GM13976 (cell line): ENCODE measurements around the gene C11orf65.

Experiments
- DNase-seq: peaks from one replicate; pipeline ENCODE4 v3.0.0; 2012; ENCODE audit warnings: low spot score
- CTCF ChIP-seq: IDR thresholded peaks from 2 replicates; pipeline ENCODE4 v1.5.1; 2012; ENCODE audit warnings: borderline replicate concordance, mild to moderate bottlenecking; ENCODE audit not compliant: insufficient read depth; ENCODE audit errors: extremely low read depth, missing control alignments, control extremely low read depth
- in situ Hi-C: fragments of 300-500 bp; cut with MboI; formaldehyde crosslinking; loops from one replicate; pipeline ENCODE4 v1.12.0; 2022; ENCODE audit warnings: low sequenced_read_pairs, mixed read lengths, inconsistent platforms; ENCODE audit not compliant: unreplicated experiment

C11orf65 gene

GRCh38 chr11:108495326-108495725 is 28.0 kb upstream of the C11orf65 start:
- in situ Hi-C loops: no loop called here

DNA sequence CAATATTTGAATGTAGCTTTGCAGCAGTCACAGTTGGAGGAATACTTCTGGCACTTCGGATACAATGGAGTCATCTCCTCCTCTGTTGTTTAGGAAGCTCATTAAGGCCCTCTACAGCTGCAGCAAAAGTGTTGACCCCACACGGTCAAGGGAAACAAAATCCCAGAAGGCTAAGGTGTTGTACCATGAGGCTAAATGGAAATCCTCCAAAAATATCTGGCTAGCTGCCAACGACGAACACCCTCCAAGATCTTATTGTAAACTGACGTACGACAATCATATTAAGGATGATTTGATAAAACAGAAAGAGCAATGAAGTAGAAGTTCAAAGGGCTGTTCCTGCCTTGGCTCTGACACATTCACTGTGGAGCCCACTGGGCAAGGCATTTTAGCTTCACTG is 26.9 kb upstream of the C11orf65 start:
- DNase-seq: no peak
- in situ Hi-C loops: no loop called here
- no peak for TF ChIP-seq CTCF

More at GRCh38 chr11:108495326-108495725, 28.0 kb upstream of the C11orf65 start:
- TF ChIP-seq CTCF: no peak
- DNase-seq: no peak

- no peak for TF ChIP-seq CTCF
- in situ Hi-C loops: no loop called here
- DNase-seq: no peak
Measured at GRCh38 chr11:108491936-108492335, 24.6 kb upstream of the C11orf65 start.

DNA sequence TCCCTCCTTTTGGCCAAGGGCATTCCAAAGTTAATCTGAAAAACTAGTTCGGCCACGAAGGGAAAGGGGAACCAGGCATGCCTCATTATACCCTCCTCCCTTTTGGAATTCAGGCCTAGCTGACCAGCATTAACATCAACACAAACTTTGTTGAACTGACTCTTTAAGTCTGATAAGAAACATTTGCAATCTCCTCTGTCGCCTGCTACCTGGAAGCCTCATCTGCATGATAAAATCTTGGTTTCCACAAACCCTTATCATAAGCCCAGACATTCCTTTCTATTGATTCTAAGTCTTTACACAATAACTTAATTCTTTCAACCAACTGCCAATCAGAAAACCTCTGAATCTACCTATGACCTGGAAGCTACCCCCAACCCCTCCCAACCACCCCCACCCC is 19.5 kb upstream of the C11orf65 start:
- TF ChIP-seq CTCF: no peak
- in situ Hi-C loops: no loop called here
- DNase-seq: no peak

DNA sequence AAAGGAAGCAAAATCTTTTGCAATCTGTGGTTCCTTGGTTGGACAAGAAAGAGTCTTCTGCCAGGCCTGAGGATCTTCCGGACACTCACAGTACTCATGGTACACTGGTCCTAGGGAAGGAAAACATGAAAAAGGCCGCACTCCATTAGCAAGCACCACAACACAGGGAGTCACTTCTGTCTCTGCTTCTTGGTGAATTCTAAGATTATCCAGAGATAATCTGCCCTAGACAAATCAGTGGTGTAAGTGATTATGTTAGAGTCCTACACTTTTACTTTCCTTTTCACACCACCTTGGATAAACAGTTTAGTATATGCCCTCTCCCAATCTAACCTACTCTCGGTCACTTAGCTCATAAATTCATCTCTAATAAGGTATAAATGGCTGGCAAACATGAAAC is 19.0 kb upstream of the C11orf65 start:
- no peak for DNase-seq

GRCh38 chr11:108483163-108483562 is 15.8 kb upstream of the C11orf65 start:
- in situ Hi-C loops: no loop called here
- DNase-seq: no peak
- no peak for TF ChIP-seq CTCF

More for the DNA sequence above, 19.0 kb upstream of the C11orf65 start:
- in situ Hi-C loops: no loop called here
- no peak for TF ChIP-seq CTCF

- in situ Hi-C loops: no loop called here
- no peak for TF ChIP-seq CTCF
- DNase-seq: no peak
Measured at GRCh38 chr11:108474664-108475463, 7.5 kb upstream of the C11orf65 start.
